Peyer's patch (tissue), 4 donors: ENCODE results near the gene FAM151B. TPM values are rescaled to one million over a fixed set of nuclear protein-coding genes. Genes with fewer than 3 reads are reported as not detected.

Experiments
- DNase-seq, 3 donors: peaks; one replicate each; pipeline ENCODE4 v3.0.0-alpha.2; 2017 to 2019
- H3K27ac ChIP-seq, 4 donors: fragments of 200-600 bp; sonication (generic); one replicate each; pipeline ENCODE4 v1.5.1; 2016 to 2019
- H3K27me3 ChIP-seq, 2 donors: fragments of 200-600 bp; sonication (generic); one replicate each; pipeline ENCODE4 v1.5.1; 2019
- H3K36me3 ChIP-seq, 3 donors: fragments of 200-600 bp; sonication (generic); one replicate each; pipeline ENCODE4 v1.5.1; 2016 to 2019
- H3K4me1 ChIP-seq, 4 donors: fragments of 200-600 bp; sonication (generic); one replicate each; pipeline ENCODE4 v1.5.1; 2016 to 2019
- H3K4me3 ChIP-seq, 4 donors: fragments of 200-600 bp; sonication (generic); 1 replicate in 3 of 4; 2 replicates in 1 of 4; pipeline ENCODE4 v1.5.1; 2016 to 2019; ENCODE audit warnings: mild to moderate bottlenecking in 1 of 4
- H3K9me3 ChIP-seq, 4 donors: fragments of 200-600 bp; sonication (generic); one replicate each; pipeline ENCODE4 v1.5.1; 2016 to 2019; ENCODE audit warnings: mild to moderate bottlenecking in 1 of 4
- POLR2A ChIP-seq, 2 donors: fragments of 450-650 bp; IDR thresholded peaks; one replicate each; pipeline ENCODE4 v1.5.1; 2017; ENCODE audit warnings: antibody characterized with exemption in 2 of 2, mild to moderate bottlenecking in 2 of 2, moderate library complexity in 2 of 2
- total RNA-seq, 4 donors: library from RNA; depleted of rRNA; stranded (reverse); fragments of >200 nt; gene quantifications; one replicate each; pipeline ENCODE4 v1.1.0, GENCODE V29; 2016
- TF ChIP-seq, protein P1 (sequence below), 6 experiments: fragments of 450-650 bp in 4 of 6; fragments of 200-600 bp in 2 of 6; sonication (generic) in 1 of 6; IDR thresholded peaks; one replicate each; pipeline ENCODE4 v1.5.1; 2017 to 2019; ENCODE audit warnings: antibody characterized with exemption in 6 of 6, mild to moderate bottlenecking in 3 of 6, moderate library complexity in 1 of 6

FAM151B gene
- total RNA-seq, 4 donors from 2014 or later: 0.35 to 11.6 (median 2.5) TPM

DNA sequence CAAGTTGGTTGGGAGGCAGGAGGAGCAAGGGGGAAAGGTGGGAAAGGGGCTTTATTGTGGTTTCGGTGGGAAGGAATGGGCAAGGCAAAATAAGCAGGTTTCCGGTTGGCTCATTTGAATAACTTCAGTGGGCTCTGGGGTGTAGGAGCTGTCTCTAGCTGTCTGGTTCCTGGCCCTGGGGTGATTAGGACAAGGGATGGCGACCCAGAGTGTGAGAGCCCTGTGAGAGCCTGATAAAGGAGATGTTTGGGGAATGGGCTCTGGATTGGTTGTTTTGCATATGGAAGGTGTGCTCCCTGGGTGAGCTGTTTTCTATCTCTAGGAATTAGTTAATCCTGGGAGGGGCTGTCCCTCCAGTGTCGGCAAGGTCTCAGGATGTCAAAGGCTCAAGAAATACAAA is 66.7 kb downstream of the FAM151B start:
- no peak overlapping the region for H3K27ac ChIP-seq
- H3K9me3 ChIP-seq: no peaks in the 10 kb centered on the region
- TF ChIP-seq POLR2A (IDR thresholded peaks at IDR 0.05): no peak
- TF ChIP-seq, protein P1, sequence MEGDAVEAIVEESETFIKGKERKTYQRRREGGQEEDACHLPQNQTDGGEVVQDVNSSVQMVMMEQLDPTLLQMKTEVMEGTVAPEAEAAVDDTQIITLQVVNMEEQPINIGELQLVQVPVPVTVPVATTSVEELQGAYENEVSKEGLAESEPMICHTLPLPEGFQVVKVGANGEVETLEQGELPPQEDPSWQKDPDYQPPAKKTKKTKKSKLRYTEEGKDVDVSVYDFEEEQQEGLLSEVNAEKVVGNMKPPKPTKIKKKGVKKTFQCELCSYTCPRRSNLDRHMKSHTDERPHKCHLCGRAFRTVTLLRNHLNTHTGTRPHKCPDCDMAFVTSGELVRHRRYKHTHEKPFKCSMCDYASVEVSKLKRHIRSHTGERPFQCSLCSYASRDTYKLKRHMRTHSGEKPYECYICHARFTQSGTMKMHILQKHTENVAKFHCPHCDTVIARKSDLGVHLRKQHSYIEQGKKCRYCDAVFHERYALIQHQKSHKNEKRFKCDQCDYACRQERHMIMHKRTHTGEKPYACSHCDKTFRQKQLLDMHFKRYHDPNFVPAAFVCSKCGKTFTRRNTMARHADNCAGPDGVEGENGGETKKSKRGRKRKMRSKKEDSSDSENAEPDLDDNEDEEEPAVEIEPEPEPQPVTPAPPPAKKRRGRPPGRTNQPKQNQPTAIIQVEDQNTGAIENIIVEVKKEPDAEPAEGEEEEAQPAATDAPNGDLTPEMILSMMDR (IDR thresholded peaks at IDR 0.05): no peak

DNA sequence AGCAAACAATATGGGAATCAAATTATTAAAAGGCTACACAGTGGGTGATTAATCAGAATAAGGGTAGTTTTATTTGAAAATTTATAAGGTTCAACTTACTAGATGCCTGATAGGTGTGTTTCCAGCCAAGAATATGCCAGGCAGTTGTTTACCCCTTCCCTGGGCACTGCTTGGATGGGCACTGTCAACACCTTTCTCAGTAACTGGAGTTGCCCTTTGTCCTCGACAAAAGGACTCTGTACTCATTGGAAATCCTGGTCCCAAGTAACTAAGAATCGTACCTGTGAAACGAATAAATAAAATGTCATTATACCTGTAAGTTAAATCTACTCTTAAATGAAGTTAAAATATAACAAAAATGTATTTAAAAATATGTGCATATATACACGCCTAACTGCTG is 67.2 kb downstream of the FAM151B start:
- no peaks in the 10 kb centered on the region for H3K9me3 ChIP-seq
- H3K4me1 ChIP-seq: no peaks in the 10 kb centered on the region
- no peak for DNase-seq
- TF ChIP-seq, protein P1 (IDR thresholded peaks at IDR 0.05): no peak
- TF ChIP-seq POLR2A (IDR thresholded peaks at IDR 0.05): no peak
- no peak overlapping the region for H3K27ac ChIP-seq
- H3K36me3 ChIP-seq: no peaks in the 10 kb centered on the region
- no peak overlapping the region for H3K4me3 ChIP-seq
- no peaks in the 10 kb centered on the region for H3K27me3 ChIP-seq

More for the DNA sequence above, 66.7 kb downstream of the FAM151B start:
- H3K4me3 ChIP-seq: no peak overlapping the region
- DNase-seq: no peak
- no peaks in the 10 kb centered on the region for H3K27me3 ChIP-seq
- H3K4me1 ChIP-seq: no peaks in the 10 kb centered on the region
- H3K36me3 ChIP-seq: no peaks in the 10 kb centered on the region

DNA sequence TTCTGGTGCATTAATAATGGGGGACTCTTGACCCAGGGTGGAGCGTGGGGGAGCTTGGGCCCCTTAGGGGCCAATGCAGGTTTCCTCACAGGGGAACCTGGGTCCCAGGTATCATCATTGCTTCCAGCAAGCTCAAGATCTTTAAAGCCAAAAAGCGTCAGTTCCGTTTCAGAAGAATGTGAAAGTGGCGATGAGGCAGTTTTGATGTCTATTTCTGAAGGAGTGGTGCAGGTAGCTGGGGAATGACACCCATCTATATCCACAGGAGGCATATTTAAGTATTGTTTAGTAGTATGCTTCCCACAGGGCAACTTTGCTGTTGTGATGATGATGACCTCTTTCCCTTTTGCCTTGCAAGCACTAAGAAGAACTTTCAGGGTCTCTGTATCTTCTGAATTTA is 71.3 kb downstream of the FAM151B start:
- TF ChIP-seq, protein P1 (IDR thresholded peaks at IDR 0.05): no peak
- no peak for TF ChIP-seq POLR2A (IDR thresholded peaks at IDR 0.05)
- H3K27me3 ChIP-seq: no peaks in the 10 kb centered on the region
- H3K4me3 ChIP-seq: no peak overlapping the region
- no peaks in the 10 kb centered on the region for H3K4me1 ChIP-seq
- H3K9me3 ChIP-seq: no peaks in the 10 kb centered on the region
- H3K36me3 ChIP-seq: no peaks in the 10 kb centered on the region
- no peak overlapping the region for H3K27ac ChIP-seq
- DNase-seq: no peak

DNA sequence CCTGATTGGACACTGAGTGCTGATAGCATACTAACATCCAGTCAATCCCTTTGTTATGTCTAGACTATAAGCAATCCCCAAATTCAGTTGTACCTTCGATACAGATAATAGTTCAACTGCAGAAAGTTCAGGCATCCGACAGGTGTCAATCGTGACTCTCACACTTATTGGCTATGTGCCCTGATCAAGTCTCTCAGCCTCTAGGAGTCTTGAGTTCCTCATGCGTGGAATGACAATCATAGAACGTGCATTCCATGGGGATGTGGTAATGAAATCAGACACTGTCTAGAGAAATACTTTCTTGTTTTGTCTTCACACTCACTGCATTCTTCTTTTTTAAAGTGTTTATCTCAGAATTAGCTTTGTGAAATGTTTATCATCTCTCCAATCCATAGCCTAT is 77.4 kb downstream of the FAM151B start:
- Histone ChIP-seq H3K9me3 (no peaks in the 10 kb centered on the region), H3K27ac (no peak overlapping the region), H3K4me1 (peaks cover 0 to 14% (median 7%) of the 10 kb centered on the region in 4 donors), H3K36me3 (no peaks in the 10 kb centered on the region), H3K4me3 (no peak overlapping the region), H3K27me3 (peaks cover 0 to 13% of the 10 kb centered on the region in 2 donors)
- TF ChIP-seq POLR2A (IDR thresholded peaks at IDR 0.05): no peak
- TF ChIP-seq, protein P1 (IDR thresholded peaks at IDR 0.05): no peak
- DNase-seq: no peak

DNA sequence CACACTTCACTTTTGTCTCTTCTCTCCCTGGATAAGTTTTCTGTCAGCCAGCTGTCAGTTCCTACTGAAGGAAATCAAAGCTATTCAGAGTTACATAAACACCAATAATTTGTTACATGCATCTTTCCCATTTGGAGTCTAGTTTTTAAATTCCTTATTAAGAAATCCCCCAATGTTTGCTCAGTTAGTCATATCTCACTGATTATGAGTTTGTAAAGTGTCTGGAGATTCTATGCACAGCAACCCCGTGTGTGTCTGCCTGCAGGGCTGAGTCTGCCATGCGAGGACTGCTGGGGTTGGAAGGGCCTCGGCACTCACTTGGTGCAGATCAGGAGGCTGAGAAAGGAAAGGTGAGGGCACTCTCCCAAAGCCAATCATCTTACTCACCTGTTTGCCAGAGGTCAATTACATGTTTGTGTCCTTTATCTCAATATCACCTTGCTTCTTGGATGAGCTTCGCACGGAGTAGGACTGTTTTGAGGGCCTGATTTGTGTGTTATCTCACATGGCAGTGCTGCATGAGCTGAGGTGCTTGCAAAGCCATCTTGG is 78.9 kb downstream of the FAM151B start:
- Histone ChIP-seq H3K9me3 (no peaks in the 10 kb centered on the region), H3K27me3 (peaks cover 0 to 13% of the 10 kb centered on the region in 2 donors), H3K4me1 (peaks cover 0 to 17% (median 7%) of the 10 kb centered on the region in 4 donors), H3K4me3 (no peak overlapping the region), H3K36me3 (no peaks in the 10 kb centered on the region), H3K27ac (no peak overlapping the region)
- DNase-seq: no peak
- no peak for TF ChIP-seq POLR2A (IDR thresholded peaks at IDR 0.05)
- TF ChIP-seq, protein P1 (IDR thresholded peaks at IDR 0.05): no peak

DNA sequence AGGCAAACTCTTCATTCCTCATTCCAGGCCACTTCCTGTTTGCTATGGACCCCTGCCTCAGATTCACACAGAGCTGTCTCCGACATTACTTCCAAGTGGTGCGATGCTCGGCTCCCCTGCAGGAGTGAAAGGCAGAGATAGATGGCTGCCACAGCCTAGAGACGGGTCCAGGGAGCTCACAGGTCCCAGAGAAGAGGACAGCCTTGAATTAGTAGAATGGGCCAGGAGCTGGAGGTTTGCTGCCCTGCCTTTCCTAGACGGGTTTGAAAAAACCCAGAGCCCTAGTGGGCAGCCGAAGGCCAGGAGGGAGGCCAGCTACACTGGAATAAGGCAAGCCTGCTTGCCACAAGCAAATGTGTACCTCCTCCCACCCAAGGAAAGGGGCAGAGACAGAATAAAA is 80.4 kb downstream of the FAM151B start:
- Histone ChIP-seq H3K4me1 (peaks cover 0 to 17% (median 7%) of the 10 kb centered on the region in 4 donors), H3K27me3 (peaks cover 0 to 13% of the 10 kb centered on the region in 2 donors), H3K4me3 (no peak overlapping the region), H3K36me3 (no peaks in the 10 kb centered on the region), H3K27ac (no peak overlapping the region), H3K9me3 (no peaks in the 10 kb centered on the region)
- DNase-seq: no peak
- TF ChIP-seq, protein P1 (IDR thresholded peaks at IDR 0.05): no peak
- no peak for TF ChIP-seq POLR2A (IDR thresholded peaks at IDR 0.05)
